Measurements from ENCODE around the gene FLYWCH1. TPM values are rescaled to one million over a fixed set of nuclear protein-coding genes. Genes with fewer than 3 reads are reported as not detected.

FLYWCH1 gene
- total RNA-seq, 1 donor from 2014 or later = 20.7 TPM

DNA sequence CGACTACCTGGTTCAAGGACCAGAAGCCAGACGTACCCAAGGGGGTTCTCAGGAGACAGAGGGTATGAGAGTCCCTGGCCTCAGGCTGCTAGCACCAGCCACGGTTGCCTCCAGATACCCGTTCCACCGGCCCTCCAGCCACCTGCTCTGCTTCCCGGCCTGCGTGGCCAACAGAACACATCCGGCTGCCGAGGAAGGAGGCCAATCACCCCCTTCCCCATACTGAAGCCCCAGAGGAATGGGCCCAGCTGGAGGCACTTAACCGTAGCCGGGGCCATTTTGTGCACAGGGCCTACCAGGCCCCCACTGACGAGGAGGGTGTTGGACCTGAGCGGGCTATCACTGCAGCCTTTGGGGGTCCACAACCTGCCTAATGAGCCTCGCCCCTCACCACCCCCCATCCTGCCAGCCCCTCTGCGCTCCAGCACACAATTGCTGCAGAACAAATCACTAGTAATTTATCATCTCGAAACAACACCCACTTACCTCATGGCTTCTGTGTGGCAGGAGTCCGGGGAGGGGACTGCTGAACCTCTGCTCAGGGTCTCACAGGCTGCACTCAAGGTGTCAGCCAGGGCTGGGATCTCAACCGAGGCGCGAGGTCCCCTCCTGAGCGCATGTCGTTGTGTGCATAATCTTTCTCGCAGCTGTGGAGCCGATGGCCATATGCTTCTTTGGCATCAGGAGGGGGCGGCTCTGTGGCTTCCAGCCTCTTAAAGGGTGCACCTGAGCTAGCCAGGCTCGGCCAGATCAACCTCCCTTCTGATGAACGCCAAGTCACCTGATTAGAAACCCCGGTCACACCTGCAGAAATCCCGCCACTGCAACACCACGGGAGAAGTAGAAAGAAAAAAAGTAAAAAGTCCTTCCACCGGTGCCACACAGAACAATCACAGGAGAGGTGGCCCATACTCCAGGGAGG, 42.2 kb downstream of the FLYWCH1 start:
- no peak for DNase-seq

DNA sequence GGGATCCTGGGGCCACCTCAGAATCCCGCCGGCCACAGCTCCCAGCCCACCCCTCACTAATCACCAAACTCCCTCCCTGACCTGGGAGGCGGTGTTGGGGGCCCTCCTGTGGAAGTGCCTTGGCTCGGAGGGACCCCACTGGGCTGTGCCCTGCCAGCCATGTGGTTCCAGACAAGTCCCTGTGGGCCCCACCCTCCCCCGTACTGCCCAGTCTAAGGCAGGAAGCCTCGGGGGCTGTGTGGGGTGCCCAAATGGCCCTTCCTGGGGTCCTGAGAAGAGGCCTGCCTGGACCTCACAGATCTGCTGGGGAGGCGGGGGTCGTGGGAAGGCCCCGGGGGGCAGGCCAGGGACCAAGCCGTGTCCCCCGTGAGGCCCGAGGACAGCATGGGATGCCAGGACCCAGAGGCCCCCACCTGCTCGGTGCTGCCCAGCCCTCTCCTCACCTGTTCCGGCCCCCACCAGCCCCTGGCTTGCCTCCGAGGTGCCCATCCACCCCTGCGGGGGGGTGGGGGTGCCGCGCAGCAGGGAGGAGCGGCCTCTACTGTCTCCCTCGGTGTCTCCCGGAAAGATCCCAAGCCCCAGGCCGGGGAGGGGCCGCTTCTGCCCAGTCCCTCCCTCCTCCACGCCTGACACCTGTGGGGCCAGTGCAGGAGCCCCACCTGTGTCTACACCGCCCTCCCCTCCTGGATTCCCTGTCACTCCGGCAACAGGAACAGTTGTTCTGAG, 43.1 kb downstream of the FLYWCH1 start:
- no peak for DNase-seq

DNA sequence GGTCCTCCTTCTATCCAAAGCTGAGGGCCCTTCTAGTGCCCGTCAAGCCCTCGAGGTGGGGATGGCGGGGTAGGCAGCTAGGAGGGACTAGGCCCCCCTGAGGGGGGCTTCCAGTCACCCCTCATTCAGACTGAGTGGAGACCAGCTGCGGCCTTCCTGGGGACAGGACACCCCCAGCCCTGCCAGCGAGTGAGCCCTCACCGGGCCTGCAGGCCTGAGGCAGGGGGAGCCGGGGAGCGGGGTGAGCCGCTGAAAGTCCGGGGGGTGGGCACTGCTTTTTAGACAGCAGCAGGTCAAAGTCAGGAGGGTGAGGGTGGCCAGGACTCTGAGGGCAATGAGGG, 43.7 kb downstream of the FLYWCH1 start:
- DNase-seq = no peak

DNA sequence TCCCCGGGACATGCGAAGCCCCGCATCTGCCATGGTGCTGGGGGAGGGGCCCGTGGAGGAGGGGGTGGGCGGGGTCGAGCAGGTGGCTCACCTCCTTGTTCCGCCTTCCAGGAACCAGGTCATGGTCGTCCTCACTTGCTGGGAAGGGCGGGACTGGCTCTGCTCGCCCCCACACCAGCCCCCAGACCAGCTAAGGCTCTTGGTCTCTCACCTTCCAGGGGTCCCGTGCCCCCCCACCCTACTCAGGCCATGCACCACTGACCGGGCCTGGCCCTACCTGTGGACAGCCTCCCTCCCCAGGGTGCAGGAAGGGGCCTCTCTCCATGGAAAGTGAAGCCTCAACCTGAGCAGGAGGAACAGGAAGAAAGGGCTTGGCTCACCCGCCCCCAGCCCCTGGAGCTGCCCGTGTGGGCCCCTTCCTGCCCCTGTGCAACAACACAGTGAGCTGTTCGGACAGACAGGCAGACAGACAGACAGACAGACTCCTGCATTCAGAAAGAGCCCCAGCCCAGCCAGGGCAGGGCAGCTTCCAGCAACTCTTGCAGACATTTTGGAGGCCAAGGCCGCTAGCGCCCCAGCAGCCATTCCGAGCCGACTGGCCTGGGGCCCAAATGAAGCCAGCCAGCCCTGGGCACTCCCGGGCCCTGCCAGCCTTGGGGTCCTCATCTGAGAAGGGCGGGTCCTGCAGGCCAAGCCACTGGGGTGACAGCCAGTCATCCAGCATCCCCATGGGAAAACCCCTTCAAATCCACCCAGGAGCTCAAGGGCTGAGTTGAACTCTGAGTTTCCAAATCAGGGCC, 44.2 kb downstream of the FLYWCH1 start:
- DNase-seq = no peak

DNA sequence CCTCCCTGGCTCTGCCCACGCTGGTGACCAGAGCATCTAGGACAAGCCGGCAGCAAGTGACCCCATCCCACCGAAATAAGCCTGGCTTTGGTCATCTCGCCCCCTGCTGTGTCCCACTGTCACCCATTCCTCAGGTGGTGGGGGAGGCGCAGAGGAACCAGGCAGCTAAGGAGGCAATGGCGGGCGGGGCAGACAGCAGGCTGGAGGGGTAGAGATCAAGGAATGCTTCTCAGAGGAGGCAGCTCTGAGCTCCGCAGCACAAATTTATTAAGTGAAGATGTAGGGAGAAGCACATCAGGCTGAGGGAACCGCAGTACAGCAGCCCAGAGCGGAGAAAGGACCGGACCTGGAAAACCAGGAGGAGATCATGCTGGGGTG, 44.8 kb downstream of the FLYWCH1 start:
- no peak for DNase-seq

DNA sequence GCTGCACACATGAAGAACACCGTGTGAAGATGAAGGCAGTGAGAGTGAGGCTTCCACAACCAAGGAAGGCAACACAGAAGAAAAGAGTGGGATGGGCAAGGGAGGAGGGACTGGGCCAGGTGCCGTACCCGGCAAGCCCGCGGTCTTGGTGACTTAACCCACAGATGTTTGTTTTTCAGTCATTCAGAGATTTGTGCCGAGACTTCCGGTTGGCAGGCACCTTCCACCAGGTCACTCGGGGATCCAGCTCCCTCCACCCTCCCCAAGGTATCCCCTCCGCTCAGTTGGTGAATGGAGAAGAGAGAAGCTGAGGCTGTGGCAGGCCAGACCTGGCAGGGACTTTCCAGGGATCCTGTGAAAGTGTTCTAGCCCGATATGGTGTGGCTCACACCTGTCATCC, 47.5 kb downstream of the FLYWCH1 start:
- no peak for DNase-seq

DNA sequence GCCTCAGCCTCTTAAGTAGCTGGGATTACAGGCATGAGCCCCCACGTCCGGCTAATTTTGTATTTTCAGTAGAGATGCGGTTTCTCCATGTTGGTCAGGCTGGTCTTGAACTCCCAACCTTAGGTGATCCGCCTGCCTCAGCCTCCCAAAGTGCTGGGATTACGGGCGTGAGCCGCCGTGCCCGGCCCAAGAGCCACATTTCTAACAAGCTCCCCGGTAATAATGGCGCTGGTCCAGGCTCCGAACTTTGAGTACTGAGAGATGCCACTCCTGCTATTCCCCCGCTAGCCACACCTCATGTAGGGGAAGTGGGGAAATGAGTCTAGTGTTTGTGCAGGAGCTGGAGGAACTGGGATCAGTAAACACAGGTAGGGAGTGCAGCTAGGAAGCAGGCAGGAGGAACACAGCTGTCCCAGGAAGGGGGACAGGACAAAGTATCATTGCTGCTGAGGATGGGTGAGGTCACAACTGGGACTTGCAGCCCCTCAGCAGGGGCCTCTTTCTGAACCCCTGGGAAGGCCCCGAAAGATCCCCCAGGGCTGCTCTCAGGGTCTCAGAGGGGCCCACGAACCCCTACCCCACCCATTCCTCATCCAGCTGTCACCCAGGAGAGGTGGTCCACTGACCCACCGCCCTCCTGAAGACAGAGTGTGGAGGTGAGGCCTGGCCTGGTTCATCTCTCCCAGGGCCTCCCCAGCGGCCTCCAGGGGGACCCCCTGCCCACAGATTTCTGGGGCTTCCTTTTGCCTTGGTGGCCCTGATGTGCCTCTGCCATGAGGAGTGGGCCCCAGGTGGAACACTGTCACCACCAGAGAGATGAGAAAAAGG, 48.7 kb downstream of the FLYWCH1 start:
- DNase-seq = no peak

DNA sequence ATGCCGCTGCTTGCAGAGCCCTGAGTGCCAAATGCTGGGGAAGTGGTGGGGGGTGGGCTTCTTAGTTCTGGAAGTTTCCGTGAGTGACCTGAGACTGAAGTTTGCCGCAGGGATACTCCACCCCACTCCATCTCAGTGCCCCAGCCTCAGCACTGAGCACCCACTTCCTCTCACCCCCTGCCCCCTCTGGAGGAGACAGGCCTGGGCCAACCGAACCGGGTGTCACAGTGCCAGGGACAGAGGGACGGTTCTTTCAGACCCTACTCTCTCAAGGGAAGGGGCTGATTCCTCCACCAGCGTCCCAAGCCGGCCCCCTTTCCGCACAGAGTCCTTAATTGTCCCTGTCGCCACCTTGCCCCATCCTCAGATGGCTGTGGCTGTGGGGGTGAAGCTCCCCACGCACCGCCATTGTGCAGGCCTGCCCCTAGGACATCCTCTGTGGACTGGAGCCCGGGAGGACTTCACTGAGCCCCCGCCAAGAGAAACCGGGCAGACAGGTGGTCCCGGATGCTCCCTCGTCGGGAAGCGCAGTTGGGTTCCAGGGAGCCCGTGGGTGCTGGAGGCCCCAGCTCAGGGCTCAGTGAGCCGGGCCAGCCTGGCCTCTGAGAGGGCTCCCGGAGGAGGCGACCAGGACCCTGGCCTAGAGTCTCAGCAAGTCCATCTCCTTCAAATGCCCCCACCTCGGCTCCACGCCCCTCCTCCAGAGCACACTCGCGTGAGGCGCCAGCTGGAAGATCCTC, 50.8 kb downstream of the FLYWCH1 start:
- DNase-seq = no peak

DNA sequence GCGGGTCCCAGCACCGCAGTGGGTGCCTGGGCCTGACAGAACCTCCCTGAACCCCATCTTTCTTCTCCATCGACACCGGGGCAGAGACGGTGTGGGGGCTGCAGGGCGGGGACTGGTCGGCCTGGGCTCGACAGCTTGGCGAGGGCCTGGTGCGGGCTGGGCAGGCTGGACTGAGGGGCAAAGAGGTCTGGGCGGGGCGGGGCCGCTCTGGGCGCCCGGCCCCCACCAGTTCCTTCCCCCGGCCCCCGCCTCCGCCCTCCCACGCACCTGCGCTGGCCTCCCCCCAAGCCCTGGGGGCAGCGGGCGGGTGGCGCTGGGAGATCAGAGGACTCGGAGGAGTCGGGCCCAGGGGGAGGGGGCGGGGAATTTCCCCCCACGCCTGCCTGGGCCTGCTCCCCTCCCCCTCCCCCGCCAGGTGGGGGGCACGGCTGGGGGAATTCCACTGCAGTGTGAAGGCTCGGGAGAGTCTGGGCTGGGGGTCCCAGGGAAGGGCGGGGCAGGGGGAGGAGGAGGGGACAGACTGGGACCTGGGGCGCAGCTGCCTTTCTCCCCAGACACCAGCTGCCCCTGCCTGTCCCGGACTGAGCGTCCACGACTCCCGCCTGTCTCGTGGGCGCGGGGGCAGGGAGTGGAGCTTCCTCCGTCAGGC, 51.5 kb downstream of the FLYWCH1 start:
- no peak for DNase-seq

DNA sequence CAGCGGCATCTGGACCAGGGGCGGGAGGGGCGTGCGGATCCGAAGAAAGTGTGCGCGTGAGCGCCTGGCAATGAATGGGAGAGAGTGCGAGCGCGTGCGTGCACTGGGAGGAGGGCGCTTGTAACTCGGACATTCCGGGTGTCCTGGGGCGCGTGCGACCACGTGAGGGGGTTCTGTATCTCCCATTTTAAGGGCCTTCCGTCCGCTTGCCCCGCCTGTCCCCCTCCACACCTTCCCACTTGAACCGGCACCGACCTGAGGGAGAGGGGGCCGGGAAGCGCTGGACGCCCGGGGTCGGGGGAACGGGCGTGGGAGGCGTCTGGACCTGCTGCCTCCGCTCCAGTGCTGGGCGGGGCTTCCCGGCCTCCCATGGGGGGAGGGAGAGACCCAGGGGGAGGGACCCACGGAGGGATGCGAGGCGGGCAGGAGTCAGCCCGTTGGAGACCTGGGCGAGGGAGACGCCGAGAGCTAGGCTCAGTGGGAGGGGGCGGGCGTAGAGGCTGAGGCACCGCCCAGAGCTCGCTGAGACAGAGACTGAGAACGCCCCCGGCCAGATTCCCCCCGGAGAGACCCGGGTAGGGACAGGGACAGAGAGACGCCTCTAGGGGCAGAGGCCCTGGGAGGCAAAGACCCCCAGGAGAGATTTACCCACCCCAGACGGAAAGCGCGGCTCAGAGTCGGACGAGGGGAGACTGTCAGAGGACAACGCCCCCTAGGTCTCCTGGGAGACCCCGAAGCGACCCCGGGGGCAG, 52.2 kb downstream of the FLYWCH1 start, which contains the start of gene KREMEN2:
KREMEN2 (plus strand) TSS at position 553 of the 752 bp plus-strand sequence. CDS start 246 bp downstream, outside the sequence.
- no peak for DNase-seq

DNA sequence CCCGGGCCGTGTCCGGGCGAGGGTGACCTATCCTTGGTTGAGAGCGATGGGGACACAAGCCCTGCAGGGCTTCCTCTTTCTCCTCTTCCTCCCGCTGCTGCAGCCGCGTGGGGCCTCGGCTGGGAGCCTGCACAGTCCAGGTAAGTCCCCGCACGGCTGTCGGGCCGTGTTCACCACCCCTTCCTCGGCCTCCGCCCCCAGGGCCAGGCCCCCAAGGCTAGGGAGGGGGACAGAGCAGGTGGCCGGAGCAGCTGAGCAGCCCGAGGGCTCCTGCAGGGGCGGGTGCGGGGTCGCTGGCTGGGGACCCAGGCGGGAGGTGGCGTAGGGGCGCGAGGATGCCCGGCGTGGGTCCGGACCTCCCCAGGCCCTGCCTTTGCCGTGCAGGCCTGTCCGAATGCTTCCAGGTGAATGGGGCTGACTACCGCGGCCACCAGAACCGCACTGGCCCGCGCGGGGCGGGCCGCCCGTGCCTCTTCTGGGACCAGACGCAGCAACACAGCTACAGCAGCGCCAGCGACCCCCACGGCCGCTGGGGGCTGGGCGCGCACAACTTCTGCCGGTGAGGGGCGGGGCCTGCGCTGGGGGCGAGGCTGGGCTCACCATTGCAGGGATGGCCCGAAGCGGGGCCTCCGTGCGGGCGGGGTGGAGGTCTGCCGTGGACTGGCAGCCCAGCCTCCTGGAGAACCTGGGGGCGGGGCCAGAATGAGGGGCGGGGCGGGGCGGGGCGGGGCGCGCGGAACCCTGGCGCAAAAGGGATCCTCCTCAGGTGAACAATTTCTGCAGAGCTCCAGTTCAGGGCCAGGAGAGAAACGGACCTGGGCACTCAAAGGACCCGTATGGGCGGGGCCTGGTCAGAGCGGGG, 53.0 kb downstream of the FLYWCH1 start:
- DNase-seq = no peak

DNA sequence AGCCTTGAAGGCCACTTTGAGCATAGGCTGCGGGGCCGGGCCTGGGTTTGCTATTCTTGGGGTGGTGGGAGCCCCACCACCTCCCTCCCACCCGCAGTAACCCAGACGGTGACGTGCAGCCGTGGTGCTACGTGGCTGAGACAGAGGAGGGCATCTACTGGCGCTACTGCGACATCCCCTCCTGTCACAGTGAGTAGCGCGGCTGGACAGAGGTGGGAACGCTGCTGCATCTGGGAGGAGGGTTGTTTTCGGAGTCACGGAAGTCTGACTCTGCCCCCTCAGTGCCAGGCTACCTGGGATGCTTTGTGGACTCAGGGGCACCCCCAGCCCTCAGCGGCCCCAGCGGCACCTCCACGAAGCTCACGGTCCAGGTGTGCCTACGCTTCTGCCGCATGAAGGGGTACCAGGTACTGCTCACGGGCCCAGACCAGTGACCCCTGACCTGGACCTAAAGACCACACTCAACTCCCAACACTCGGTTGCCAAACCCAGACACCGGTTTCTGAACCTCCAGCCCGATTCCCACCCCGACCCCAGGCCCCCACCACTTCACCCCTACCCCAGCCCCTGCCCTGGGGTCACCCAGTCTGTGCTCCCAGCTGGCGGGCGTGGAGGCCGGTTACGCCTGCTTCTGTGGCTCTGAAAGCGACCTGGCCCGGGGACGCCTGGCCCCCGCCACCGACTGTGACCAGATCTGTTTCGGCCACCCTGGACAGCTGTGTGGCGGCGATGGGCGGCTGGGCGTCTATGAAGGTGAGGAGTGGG, 54.5 kb downstream of the FLYWCH1 start:
- DNase-seq = no peak

DNA sequence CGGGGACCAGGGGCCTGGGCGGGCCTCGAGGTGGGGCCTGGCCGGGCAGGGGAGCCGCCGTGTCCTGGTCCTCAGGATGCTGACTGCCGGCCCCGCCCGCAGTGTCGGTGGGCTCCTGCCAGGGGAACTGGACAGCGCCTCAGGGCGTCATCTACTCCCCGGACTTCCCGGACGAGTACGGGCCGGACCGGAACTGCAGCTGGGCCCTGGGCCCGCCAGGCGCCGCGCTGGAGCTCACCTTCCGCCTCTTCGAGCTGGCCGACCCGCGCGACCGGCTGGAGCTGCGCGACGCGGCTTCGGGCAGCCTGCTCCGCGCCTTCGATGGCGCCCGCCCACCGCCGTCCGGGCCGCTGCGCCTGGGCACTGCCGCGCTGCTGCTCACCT, 55.1 kb downstream of the FLYWCH1 start:
- no peak for DNase-seq

DNA sequence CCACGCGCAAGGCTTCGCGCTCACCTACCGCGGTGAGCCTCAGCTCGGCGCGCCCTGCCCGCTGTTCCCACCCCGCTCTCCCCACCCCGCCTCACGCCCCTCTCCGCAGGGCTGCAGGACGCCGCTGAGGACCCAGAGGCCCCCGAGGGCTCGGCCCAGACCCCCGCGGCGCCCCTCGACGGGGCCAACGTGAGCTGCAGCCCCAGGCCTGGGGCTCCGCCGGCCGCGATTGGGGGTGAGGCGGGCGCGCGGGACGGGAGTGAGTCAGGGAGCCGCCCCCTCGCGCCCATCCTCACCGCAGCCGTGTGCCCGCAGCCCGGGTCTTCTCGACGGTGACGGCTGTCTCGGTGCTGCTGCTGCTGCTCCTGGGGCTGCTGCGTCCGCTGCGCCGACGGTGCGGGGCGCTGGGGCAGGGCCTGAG, 55.5 kb downstream of the FLYWCH1 start:
- DNase-seq = no peak

DNA sequence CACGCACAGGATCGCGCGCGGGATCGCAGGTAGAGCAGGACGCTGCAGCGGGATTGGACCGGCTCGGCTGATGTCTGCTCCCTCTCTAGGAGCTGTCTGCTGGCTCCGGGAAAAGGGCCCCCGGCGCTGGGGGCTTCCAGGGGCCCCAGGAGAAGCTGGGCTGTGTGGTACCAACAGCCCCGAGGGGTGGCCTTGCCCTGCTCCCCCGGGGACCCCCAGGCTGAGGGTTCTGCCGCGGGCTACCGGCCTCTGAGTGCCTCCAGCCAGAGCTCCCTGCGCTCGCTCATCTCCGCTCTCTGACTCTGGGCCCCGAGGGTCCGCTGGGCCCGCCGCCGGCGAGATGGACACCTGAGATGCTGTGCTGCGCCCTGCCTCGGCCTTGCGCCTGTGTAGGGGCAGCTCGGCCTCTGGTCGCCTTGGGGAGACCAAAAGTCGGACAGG, 56.0 kb downstream of the FLYWCH1 start:
- no peak for DNase-seq

DNA sequence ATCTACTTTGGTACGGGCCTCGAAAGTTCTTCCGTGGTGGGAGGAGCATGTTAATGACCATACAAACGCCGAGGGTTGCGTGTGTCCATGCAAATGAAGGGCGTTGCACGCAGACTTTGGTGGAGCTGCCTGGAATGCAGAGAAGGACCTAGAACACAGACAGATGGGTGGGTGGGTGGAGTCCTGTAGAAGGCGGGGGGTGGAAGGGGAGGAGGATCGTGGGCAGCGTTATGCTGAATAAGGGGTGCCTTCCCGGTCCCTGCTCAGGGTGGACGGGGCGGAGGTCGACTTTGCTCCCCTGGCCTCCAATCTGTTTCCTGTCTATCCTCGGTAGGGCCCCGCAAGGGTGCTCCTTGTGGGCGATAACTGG, 56.6 kb downstream of the FLYWCH1 start:
- no peak for DNase-seq

DNA sequence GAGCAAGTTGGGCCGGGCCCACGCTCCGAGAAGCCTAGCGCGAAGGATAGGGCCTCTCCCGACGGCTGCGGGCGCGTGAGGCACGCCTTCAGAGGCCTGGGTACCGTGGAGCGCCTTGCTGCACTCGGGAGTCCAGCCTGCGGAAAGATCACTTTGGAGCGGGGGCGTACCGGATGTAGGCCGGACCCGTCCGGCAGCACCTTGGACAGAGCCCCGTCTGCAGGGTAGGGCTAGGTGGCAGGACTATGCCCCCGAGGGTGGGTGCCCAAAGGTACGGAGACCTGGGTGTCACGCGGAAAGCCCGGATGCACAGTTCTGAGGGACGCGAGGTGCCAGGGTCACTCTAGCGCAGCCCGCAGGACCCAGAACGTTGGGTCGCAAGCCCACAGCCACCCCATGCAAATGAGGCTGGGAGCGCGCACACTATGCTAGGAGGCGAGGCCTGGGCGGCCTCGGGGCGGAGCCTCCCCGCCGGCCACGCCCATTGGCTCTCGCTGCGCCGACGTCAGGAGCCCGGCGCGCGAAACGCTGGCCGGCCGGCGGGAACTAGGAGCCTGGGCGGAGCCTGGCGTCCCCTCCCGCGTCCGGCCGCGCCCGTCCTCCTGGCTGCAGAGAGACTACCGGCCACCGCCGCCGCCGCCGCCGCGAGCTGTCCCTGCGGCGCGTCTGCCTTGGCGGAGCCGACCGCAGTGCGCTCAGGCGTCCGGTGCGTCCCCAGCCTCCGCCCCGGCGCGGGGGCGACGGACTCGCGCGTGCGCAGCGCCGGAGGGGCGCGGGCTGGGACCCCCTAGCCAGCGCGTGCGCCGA, 57.2 kb downstream of the FLYWCH1 start, which contains the start of gene PAQR4:
PAQR4 (plus strand) TSS at position 611 of the 807 bp plus-strand sequence. CDS start 327 bp downstream, outside the sequence.
- DNase-seq = peak; percentile 80
